ENCODE data around the gene FSHR.

Gene FSHR

GRCh38 chr2:49032126-49032525 lies 122.2 kb downstream of the FSHR start:
- no peak for DNase-seq (ENCODE audit: low spot score)

GRCh38 chr2:49029406-49029805 lies 124.9 kb downstream of the FSHR start:
- no peak for DNase-seq (ENCODE audit: low spot score)

GRCh38 chr2:49028101-49028500 lies 126.2 kb downstream of the FSHR start:
- no peak for DNase-seq (ENCODE audit: low spot score)

GRCh38 chr2:49026706-49027105 lies 127.6 kb downstream of the FSHR start:
- no peak for DNase-seq (ENCODE audit: low spot score)

GRCh38 chr2:49021271-49021670 lies 133.0 kb downstream of the FSHR start:
- no peak for DNase-seq (ENCODE audit: low spot score)

GRCh38 chr2:49005261-49005660 lies 149.1 kb downstream of the FSHR start:
- no peak for DNase-seq (ENCODE audit: low spot score)

GRCh38 chr2:49004036-49004626 lies 150.2 kb downstream of the FSHR start:
- DNase-seq (ENCODE audit: low spot score), result no peak

- no peak for DNase-seq (ENCODE audit: low spot score)
These were observed 151.1 kb downstream of the FSHR start for GRCh38 chr2:49003201-49003600.

- no peak for DNase-seq (ENCODE audit: low spot score)
These were observed 151.6 kb downstream of the FSHR start for GRCh38 chr2:49002750-49003149.

GRCh38 chr2:49000695-49001094 lies 153.6 kb downstream of the FSHR start:
- no peak for DNase-seq (ENCODE audit: low spot score)

- DNase-seq (ENCODE audit: low spot score), result no peak
These were observed 155.9 kb downstream of the FSHR start for GRCh38 chr2:48998449-48998848.

- no peak for DNase-seq (ENCODE audit: low spot score)
These were observed 160.7 kb downstream of the FSHR start for GRCh38 chr2:48993576-48993975.

GRCh38 chr2:48991415-48992131 lies 162.7 kb downstream of the FSHR start:
- no peak for DNase-seq (ENCODE audit: low spot score)

- no peak for DNase-seq (ENCODE audit: low spot score)
These were observed 169.4 kb downstream of the FSHR start for GRCh38 chr2:48984922-48985321.

- DNase-seq (ENCODE audit: low spot score), result no peak
These were observed 170.8 kb downstream of the FSHR start for GRCh38 chr2:48983551-48983950.

GRCh38 chr2:48982887-48983435 lies 171.4 kb downstream of the FSHR start:
- DNase-seq (ENCODE audit: low spot score), result no peak

GRCh38 chr2:48980846-48981245 lies 173.5 kb downstream of the FSHR start:
- no peak for DNase-seq (ENCODE audit: low spot score)

GRCh38 chr2:48979691-48980090 lies 174.6 kb downstream of the FSHR start:
- no peak for DNase-seq (ENCODE audit: low spot score)

GRCh38 chr2:48978131-48978530 lies 176.2 kb downstream of the FSHR start:
- no peak for DNase-seq (ENCODE audit: low spot score)

GRCh38 chr2:48971801-48972200 lies 182.5 kb downstream of the FSHR start:
- no peak for DNase-seq (ENCODE audit: low spot score)

GRCh38 chr2:48968011-48968410 lies 186.3 kb downstream of the FSHR start:
- DNase-seq (ENCODE audit: low spot score), result no peak

GRCh38 chr2:48965204-48965603 lies 189.1 kb downstream of the FSHR start:
- DNase-seq (ENCODE audit: low spot score), result no peak

GRCh38 chr2:48961009-48961408 lies 193.3 kb downstream of the FSHR start:
- no peak for DNase-seq (ENCODE audit: low spot score)

- no peak for DNase-seq (ENCODE audit: low spot score)
These were observed 199.4 kb downstream of the FSHR start for GRCh38 chr2:48954935-48955334.
